GM21367 (cell line): ENCODE measurements around the gene ECSIT.
"Not testable (repeated sequence)": the region's sequence is repeated elsewhere in the genome, so short reads cannot be mapped to it uniquely, and the experiment has no call there.

Experiments
- ATAC-seq: cut with Tn5 transposase; IDR thresholded peaks from one replicate; pipeline ENCODE4 v1.9.1; 2021; ENCODE audit not compliant: unreplicated experiment

The ECSIT gene

GRCh38 chr19:11528551-11529341 lies at the start of gene ECSIT:
Gene ECSIT (minus strand): TSS chr19:11529134. CDS start chr19:11519170, 9,964 bp downstream.
- ATAC-seq, result peak; percentile 84

GRCh38 chr19:11577451-11578257 lies 48.7 kb upstream of the ECSIT start, which contains the start of gene ACP5:
Gene ACP5 (minus strand): TSS chr19:11577645. CDS start chr19:11577317, 328 bp downstream.
- ATAC-seq, result no peak

DNA sequence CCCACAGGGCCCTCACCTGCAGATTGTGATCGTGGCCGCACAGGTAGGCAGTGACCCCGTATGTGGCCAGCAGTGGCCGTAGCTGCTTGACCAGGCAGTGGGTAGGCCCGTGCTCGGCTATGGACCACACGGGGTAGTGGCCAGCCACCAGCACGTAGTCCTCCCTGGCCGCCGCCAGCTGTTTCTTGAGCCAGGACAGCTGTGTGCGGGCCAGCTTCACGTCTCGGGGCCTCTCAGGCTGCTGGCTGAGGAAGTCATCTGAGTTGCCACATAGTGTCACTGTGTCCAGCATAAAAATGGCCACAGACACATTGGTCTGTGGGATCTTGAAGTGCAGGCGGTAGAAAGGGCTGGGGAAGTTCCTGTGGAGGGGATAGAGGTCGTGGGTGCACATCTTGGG lies 47.3 kb upstream of the ECSIT start:
- ATAC-seq, result no peak

GRCh38 chr19:11574689-11575088 lies 45.8 kb upstream of the ECSIT start:
- ATAC-seq, result no peak

- ATAC-seq, result not testable (repeated sequence)
These were observed 44.8 kb upstream of the ECSIT start for GRCh38 chr19:11573763-11574162.

- not testable (repeated sequence) for ATAC-seq
These were observed 44.4 kb upstream of the ECSIT start for GRCh38 chr19:11573354-11573753.

- ATAC-seq, result no peak
These were observed 41.1 kb upstream of the ECSIT start for GRCh38 chr19:11570039-11570462.

DNA sequence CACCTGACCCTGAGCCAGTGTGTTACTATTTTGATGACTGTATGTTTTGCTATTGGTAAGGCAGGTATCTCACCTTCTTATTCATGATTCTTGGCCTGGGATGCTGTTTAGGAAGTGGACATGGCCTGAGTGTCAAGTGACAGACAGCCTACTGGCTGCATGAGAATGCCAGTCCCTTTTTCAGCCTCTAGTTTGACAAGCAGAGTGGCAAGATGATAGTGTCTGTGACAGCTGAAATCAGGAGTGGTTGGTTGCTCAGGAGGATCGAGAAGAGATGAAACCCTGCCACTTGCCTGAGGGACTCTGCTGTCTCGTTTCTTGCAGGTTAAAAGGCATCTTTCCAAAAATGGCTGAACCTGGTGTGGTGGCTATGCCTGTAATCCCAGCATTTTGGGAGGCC lies 37.2 kb upstream of the ECSIT start:
- ATAC-seq, result no peak

DNA sequence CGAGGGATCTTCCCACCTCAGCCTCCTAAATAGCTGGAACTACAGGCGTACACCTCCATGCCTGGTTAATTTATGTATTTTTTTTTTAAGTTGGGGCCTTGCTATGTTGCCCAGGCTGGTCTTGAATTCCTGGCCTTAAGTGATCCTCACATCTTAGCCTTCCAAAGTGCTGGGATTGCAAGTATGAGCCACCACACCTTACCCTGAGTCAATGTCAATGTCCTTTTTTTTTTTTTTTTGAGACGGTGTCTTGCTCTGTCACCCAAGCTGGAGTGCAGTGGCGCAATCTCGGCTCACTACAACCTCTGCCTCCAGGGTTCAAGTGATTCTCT lies 36.7 kb upstream of the ECSIT start:
- ATAC-seq, result not testable (repeated sequence)

DNA sequence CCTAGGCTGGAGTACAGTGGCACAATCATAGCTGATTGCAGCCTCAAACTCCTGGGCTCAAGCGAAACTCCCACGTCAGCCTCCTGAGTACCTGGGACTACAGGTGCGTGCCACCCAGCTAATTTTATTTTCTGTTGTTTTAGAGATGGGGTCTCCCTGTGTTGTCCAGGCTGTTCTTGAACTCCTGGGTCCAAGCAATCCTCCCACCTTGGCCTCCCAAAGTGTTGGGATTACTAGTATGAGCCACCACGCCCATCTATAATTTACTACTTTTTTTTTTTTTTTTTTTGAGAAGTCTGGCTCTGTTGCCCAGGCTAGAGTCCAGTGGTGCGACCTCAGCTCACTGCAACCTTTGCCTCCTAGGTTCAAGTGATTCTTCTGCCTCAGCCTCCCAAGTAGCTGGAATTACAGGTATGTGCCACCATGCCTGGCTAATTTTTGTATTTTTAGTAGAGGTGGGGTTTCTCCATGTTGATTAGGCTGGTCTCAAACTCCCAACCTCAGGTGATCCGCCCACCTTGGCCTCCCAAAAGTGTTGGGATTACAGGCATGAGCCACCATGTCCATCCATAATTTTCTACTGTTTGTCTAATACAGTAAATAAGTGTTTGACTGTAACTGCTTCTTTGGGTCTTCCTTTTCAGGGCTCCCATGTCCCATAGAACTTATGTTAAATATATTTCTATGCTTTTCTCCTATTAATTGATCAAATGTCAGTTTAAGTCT lies 35.3 kb upstream of the ECSIT start:
- ATAC-seq, result not testable (repeated sequence)

DNA sequence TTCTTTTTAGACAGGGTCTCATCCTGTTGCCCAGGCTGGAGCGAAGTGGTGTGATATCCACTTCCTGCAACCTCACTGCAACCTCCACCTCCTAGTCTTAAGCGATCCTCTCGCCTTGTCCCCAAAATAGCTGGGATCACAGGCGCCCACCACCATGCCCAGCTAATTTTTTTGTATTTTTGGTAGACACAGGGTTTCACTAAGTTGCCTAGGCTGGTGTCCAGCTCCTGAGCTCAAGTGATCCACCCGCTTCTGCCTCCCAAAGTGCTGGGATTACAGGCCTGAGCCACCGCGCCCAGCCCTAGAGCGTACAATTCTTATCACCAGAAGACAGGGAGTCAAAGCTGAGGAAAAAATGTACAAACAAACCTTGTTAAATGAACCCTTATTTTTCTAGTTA lies 34.6 kb upstream of the ECSIT start:
- no peak for ATAC-seq

DNA sequence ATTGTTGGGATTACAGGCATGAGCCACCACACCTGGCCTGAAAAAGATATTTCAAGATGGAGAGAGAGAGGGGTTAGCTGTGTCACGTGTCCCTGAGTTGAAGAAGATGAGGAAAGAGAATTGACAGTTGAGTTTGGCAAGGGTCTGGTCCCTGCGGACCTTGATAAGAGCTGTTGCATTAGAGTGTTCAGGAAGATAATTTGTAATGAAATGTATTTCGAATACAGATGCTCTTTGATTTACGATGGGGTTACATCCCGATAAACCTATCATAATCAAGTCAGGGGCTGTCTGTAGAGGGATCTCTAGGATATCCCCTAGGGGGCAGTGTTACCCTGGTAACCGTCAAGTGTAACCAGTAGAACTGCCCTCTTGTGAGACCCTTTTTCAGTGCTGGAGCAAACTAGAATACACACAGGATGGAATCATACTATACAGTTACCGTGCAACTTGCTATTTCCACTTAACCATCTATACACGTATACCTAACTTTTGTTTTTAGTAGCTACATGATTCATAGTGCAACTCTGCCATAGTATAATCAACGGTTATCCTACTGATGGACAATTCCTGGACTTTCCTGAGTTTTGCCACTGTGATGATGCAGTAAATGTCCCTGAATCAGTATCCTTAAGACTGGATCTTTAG lies 31.6 kb upstream of the ECSIT start:
- peak; percentile 34 for ATAC-seq

- ATAC-seq, result peak; percentile 63
These were observed 30.2 kb upstream of the ECSIT start, which contains the start of gene ELOF1 for GRCh38 chr19:11558881-11559828. Gene ELOF1 (minus strand): TSS chr19:11559230. CDS start chr19:11554347, 4,883 bp downstream.

GRCh38 chr19:11556634-11557420 lies 27.9 kb upstream of the ECSIT start:
- no peak for ATAC-seq

DNA sequence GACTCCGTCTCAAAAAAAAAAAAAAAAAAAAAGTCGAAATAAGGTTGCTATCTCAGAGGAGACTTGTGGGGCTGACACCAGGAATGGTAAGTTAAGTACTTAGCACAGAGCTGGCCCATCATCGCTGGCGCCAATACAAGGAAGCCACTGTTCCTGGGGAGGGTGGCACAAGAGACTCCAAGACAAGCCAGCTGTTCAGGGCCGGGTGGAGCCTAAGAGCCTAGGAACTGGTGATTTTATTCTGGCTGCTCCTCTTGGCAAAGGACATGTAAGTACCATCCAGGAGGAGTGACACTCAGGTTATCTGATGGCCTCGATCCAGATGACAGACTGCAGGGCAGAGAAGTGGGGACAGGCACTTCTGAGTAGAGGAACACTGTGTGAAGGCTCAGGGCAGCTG lies 26.3 kb upstream of the ECSIT start:
- no peak for ATAC-seq

GRCh38 chr19:11554160-11554559 lies 25.2 kb upstream of the ECSIT start:
- ATAC-seq, result no peak

DNA sequence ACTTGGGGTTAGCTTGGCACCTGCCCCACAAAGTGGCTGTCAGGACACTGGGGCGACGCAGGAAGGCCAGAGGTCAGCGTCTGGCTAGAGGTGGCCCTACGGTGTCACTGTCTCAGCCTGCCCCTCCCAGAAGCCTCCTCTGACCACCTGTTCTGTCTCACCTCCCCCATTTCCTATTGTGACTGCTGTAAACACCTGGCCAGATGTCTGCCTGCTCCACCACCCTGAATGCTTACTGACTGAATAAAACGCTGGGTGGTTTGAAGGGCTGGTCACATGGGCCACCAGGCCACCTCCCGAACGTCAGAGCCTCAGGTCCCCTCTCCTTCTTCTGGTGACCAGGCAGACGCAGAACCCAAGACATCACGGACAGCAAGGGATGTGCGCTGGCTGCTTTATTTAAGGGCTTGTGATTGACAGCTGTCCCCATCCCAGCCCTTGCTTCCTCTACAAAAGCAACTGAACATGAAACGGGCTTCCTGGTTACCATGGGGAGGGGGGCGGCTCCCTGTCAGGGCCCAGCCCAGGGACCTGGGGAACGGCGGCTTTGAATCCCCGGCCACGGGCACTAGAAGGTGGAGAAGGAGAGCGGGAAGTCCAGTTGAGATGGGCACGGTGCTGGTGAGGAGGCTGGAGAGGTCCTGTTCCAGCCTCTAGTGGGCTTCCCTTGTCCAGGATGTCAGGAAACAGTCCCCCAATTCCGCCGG lies 23.9 kb upstream of the ECSIT start:
- ATAC-seq, result no peak

DNA sequence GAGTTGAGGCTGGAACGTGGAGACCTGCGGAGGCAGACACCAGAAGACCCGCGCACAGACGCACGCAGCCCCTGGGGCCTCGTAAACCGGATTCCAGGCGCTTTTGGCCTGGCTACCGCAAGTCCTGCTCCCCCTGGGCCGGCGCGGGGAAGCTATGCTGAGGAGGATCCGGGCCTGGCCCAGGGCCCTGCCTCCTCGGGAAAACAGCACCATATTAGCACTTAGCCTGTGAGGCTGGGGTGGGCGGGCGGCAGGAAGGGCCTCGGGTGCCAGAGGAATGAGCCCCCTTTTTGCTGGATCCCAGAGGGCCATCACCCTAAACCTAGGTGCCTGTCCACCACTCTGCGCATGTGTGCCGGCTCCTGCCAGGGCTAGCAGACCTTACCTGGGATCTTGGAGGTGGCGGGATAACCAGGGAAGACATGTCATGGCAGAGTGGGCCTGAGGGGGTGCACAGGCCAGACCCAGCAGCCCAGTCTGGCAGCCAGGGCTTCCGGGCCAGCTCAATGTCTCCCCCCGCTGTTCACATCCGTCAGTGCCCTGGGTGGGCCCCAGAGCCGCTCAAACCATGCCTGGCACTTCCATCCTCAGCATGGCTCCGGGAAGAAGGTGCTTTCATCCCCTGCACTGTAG lies 22.8 kb upstream of the ECSIT start:
- ATAC-seq, result no peak
